GM12878 (cell line): ENCODE results near the gene HSPB6. TPM values are rescaled to one million over a fixed set of nuclear protein-coding genes. Genes with fewer than 3 reads are reported as not detected.
A peak's percentile ranks its signal among the peaks of the same experiment; 100 is the strongest.

Experiments used
- BCL3 ChIP-seq: IDR thresholded peaks from 2 replicates; pipeline ENCODE4 v1.6.1; 2011; ENCODE audit warnings: borderline replicate concordance, low read depth, mild to moderate bottlenecking, moderate library complexity, low read length; ENCODE audit not compliant: insufficient read depth, poor library complexity, severe bottlenecking
- CEBPB ChIP-seq, 2 experiments: fragments of 150-350 bp in 1 of 2; IDR thresholded peaks; 2 replicates each; pipeline ENCODE4 v1.6.1; 2012 to 2014; ENCODE audit warnings: low read depth in 2 of 2, low read length in 2 of 2, borderline replicate concordance in 1 of 2, inconsistent platforms in 1 of 2
- CEBPZ ChIP-seq: fragments of 150-350 bp; IDR thresholded peaks from 2 replicates; pipeline ENCODE4 v1.6.1; 2016; ENCODE audit warnings: low read depth, low read length
- ESRRA ChIP-seq: IDR thresholded peaks from 2 replicates; pipeline ENCODE4 v1.6.1; 2012; ENCODE audit warnings: mild to moderate bottlenecking, low read length, improper control_type of control experiment
- GABPA ChIP-seq: IDR thresholded peaks from 2 replicates; pipeline ENCODE4 v1.6.1; 2014; ENCODE audit warnings: antibody characterized with exemption, low read depth, mild to moderate bottlenecking, inconsistent platforms
- HDGF ChIP-seq: fragments of 450-650 bp; IDR thresholded peaks from 2 replicates; pipeline ENCODE4 v1.6.1; 2016; ENCODE audit warnings: antibody characterized with exemption
- IRF4 ChIP-seq: IDR thresholded peaks from 2 replicates; pipeline ENCODE4 v1.6.1; 2011; ENCODE audit warnings: low read depth, low read length
- IRF5 ChIP-seq: fragments of 450-650 bp; IDR thresholded peaks from 2 replicates; pipeline ENCODE4 v1.6.1; 2017; ENCODE audit warnings: borderline replicate concordance
- PKNOX1 ChIP-seq: fragments of 450-650 bp; IDR thresholded peaks from 2 replicates; pipeline ENCODE4 v1.6.1; 2016; ENCODE audit warnings: mild to moderate bottlenecking
- POLR2AphosphoS2 ChIP-seq: IDR thresholded peaks from 2 replicates; pipeline ENCODE4 v1.6.1; 2011; ENCODE audit warnings: low read depth, mild to moderate bottlenecking, low read length, improper control_type of control experiment, moderate library complexity
- RAD51 ChIP-seq: fragments of 450-650 bp; IDR thresholded peaks from 2 replicates; pipeline ENCODE4 v1.6.1; 2016; ENCODE audit warnings: moderate library complexity, mild to moderate bottlenecking, inconsistent platforms
- RCOR1 ChIP-seq: conservative IDR thresholded peaks from 2 replicates; pipeline ENCODE4 v1.6.1; 2012; ENCODE audit warnings: low read depth, low read length, improper control_type of control experiment
- RELB ChIP-seq: fragments of 450-650 bp; IDR thresholded peaks from 2 replicates; pipeline ENCODE4 v1.6.1; 2017; ENCODE audit warnings: low read depth, mild to moderate bottlenecking, moderate library complexity
- SIX5 ChIP-seq: IDR thresholded peaks from 2 replicates; pipeline ENCODE4 v1.6.1; 2011; ENCODE audit warnings: mild to moderate bottlenecking, low read depth, low read length, moderate library complexity; ENCODE audit not compliant: severe bottlenecking
- SKIL ChIP-seq: fragments of 450-650 bp; IDR thresholded peaks from 2 replicates; pipeline ENCODE4 v1.6.1; 2017; ENCODE audit warnings: mild to moderate bottlenecking, low read depth, inconsistent platforms; ENCODE audit not compliant: poor library complexity, severe bottlenecking
- STAT1 ChIP-seq: fragments of 450-650 bp; conservative IDR thresholded peaks from 2 replicates; pipeline ENCODE4 v1.6.1; 2014; ENCODE audit warnings: antibody characterized with exemption, mild to moderate bottlenecking
- ZZZ3 ChIP-seq: IDR thresholded peaks from 2 replicates; pipeline ENCODE4 v1.6.1; 2011; ENCODE audit warnings: low read depth; ENCODE audit not compliant: control insufficient read depth, insufficient read length
- polyA plus RNA-seq, 11 experiments: library from polyadenylated mRNA; depleted of rRNA in 4 of 11; unstranded in 6 of 11; stranded (reverse) in 5 of 11; fragments of >200 nt; fragmentation: Nextera tagmentation in 4 of 11; fragmentation: Illumina TruSeq in 1 of 11; extraction: Ambion mirVana in 4 of 11; extraction: Trizol in 1 of 11; gene quantifications; 1 replicate in 1 of 11; 2 replicates in 10 of 11; pipeline versions ENCODE4 v1.2.1 to v1.2.3, GENCODE V29; 2011 to 2016; ENCODE audit warnings: inconsistent platforms in 2 of 11, missing spikeins in 2 of 11, low read depth in 1 of 11
- total RNA-seq, 4 experiments: library from RNA; depleted of rRNA in 3 of 4; stranded (reverse); fragments of >200 nt in 3 of 4; fragmentation: Illumina TruSeq in 1 of 4; extraction: Trizol in 1 of 4; gene quantifications; 2 replicates each; pipeline versions ENCODE4 v1.2.1 to v1.2.3, GENCODE V29; 2013 to 2021

The HSPB6 gene
- total and polyA plus RNA-seq, 10 of the 15 experiments (the other 5 are each of a cell fraction or from before 2014, with no cell fraction given): 0.09 to 1.6 (median 0.36) TPM; not detected in 4

GRCh38 chr19:35716801-35717664 lies 39.8 kb downstream of the HSPB6 start (continued):
- no peak for TF ChIP-seq IRF5
- TF ChIP-seq IRF4: no peak
- no peak for TF ChIP-seq GABPA
- TF ChIP-seq ZZZ3: no peak
- TF ChIP-seq HDGF: peak; percentile 88; the same call in 1 of the 2 replicates
- 0 out of 2 replicates have a peak, but pooled peaks have one; percentile 11 for TF ChIP-seq RCOR1
- 0 out of 2 replicates have a peak, but pooled peaks have one; percentile 25 for TF ChIP-seq PKNOX1
- TF ChIP-seq SIX5: peak; percentile 94
- TF ChIP-seq RELB: no peak
- no peak for TF ChIP-seq CEBPZ
- TF ChIP-seq ESRRA: 0 out of 2 replicates have a peak, but pooled peaks have one; percentile 68
- TF ChIP-seq RAD51: no peak
- no peak for TF ChIP-seq BCL3
- TF ChIP-seq STAT1: no peak; the same call in 1 of the 2 replicates
- TF ChIP-seq CEBPB (IDR thresholded peaks at IDR 0.05; ENCODE audit: borderline replicate concordance in 1 of 2, low read depth in 2 of 2, low read length in 2 of 2): no peak
- TF ChIP-seq POLR2AphosphoS2: peak; percentile 92; the same call in 1 of the 2 replicates
- TF ChIP-seq SKIL: peak; percentile 29
